Fibroblast of gingiva (primary cell): ENCODE measurements around the gene SLC10A7.

Experiments used
- DNase-seq: peaks from one replicate; pipeline ENCODE4 v3.0.0-alpha.2; 2011; ENCODE audit warnings: low read depth

SLC10A7 gene, protein sequence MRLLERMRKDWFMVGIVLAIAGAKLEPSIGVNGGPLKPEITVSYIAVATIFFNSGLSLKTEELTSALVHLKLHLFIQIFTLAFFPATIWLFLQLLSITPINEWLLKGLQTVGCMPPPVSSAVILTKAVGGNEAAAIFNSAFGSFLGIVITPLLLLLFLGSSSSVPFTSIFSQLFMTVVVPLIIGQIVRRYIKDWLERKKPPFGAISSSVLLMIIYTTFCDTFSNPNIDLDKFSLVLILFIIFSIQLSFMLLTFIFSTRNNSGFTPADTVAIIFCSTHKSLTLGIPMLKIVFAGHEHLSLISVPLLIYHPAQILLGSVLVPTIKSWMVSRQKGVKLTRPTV

GRCh38 chr4:146521541-146522097 lies at the start of gene SLC10A7:
TSS of gene SLC10A7 (minus strand) at chr4:146521940. CDS start at chr4:146521717, 223 bp downstream.
- peak; percentile 62 for DNase-seq

DNA sequence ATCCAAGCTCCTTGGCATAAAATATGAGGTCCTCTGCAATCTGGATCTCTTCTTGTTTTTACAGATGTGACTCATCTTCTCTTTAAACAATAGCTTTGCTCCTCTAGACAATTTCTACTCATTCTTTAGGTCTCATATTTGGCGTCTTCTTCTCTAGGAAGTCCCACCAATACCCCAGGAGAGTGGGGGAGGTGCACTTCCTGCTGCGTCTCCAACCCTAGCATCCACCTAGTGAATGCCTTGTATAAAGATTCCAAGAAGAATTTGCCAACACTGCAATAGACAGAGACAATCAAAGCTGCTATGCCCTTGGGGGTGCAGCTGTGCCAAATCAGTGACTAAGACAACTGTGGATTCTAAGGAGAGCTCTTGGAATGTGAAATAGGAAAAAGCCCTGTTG lies 45.7 kb upstream of the SLC10A7 start:
- DNase-seq = no peak

DNA sequence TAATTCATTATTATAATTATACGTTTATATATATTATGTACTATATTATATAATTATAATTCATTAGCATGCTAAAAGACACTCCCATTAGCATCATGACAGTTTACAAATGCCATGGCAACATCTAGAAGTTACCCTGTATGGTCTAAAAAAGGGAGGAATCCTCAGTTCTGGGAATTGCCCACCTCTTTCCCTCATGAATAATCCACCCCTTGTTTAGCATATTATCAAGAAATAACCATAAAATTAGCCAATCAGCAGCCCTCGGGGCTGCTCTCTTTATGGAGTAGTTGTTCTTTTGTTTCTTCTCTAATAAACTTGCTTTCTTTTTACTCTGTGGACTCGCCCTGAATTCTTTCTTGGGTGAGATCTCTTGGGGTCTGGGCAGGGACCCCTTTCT lies 42.8 kb upstream of the SLC10A7 start:
- no peak for DNase-seq

GRCh38 chr4:146550161-146550560 lies 28.4 kb upstream of the SLC10A7 start:
- DNase-seq = no peak

DNA sequence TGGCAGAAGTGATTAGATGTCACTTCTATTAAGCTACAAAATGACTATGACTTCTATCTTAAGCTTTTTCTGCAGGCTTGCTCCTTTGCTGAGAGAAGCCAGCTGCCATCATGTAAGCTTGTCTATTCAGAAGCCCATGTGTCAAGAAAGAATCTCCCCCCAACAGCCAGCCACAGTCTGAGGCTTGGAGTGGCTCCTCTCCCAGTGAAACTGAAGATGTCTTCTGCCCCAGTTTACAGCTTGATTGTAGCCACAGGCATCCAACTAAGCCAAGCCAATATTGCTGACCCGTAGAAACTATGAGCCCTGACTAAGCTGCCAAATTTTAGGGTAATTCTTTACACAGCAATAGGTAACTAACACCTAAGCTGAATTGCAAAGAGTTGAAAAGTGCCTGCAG lies 26.7 kb upstream of the SLC10A7 start:
- DNase-seq = no peak

GRCh38 chr4:146545102-146545501 lies 23.4 kb upstream of the SLC10A7 start:
- DNase-seq = no peak

- no peak for DNase-seq
These were observed 12.4 kb upstream of the SLC10A7 start for GRCh38 chr4:146534178-146534577.

DNA sequence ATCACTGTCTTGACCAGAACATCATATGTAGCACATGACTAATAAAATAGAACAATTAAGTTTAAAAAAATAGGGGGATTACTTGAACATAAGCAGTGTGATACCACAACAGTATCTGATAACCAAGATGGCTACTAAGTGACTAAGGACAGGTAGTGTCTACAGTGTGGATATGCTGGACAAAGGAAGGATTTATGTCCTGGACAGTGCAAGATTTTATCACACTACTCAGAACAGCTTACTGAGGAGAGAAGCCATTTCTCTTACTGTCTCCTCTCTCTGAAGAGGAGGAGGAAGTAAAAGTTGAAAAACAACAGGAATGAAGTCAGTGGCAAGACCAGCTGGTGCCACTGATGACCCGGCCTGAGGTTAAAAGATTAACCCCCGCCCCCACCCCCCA lies 4.0 kb upstream of the SLC10A7 start:
- no peak for DNase-seq

- DNase-seq = no peak
These were observed 2.9 kb upstream of the SLC10A7 start for GRCh38 chr4:146524663-146525062.

- no peak for DNase-seq
These were observed 1.1 kb upstream of the SLC10A7 start for GRCh38 chr4:146522869-146523205.

DNA sequence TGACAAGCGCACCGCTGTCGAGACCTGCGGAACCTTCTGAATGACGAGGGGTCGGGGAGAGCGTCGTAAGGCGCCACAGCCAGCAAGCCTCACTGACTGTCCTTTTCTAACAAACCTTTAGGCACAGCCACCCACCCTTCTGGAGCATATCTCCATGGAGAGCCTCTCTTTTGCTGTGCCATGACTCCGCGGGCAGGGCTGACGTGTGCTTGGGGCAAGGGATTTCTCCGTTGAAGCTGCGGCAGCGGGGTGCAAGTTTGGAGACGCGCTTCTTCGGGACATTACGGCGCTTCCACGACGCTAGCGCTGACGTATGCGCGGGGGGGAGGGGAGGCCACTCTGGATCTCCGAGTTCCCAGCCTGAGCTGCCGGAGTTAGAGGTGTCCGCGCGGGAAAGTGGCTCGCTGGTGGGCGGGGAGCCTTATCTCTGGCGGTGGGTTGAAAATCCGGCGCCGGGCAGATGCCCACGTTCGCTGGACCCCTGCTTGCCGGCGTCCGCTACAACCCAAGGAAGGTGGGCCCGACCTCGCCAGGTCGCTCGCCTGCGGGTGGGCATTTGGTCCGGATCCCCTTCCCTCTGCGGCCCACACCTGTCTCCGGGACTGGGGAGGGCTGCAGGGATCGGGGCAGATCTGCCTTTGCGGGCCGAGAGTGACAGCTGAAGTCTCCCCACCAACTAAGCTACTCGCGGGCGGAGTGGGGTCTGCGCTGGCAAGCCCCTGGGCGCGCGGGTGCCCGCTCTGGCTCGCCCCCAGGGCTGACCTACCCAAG lies 543 bp upstream of the SLC10A7 start:
- DNase-seq = peak; percentile 82

- DNase-seq = peak; percentile 53
These were observed 722 bp downstream of the SLC10A7 start for GRCh38 chr4:146520896-146521540.

GRCh38 chr4:146514651-146515357 lies 6.9 kb downstream of the SLC10A7 start:
- no peak for DNase-seq

GRCh38 chr4:146513548-146513947 lies 8.2 kb downstream of the SLC10A7 start:
- DNase-seq = no peak

DNA sequence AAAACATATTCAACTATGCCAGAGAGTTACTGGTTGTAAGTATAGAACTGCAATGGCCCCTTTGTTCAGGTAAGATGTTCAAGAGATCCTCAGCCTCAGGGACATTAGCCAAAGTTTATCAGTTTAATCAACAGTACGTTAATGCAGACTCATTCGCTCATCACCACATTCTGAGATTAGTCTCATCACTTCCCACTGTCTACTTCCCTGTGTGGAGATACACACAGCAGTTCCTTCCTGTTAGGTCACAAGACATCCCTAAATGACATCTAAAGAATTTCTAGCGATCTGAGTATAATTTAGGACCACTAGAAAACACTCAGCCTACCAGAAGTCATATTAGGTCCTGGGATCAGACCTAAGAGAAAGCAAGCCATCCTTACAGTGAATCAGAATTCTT lies 10.4 kb downstream of the SLC10A7 start:
- DNase-seq = no peak

- no peak for DNase-seq
These were observed 10.8 kb downstream of the SLC10A7 start for GRCh38 chr4:146510942-146511341.

GRCh38 chr4:146508229-146508939 lies 13.4 kb downstream of the SLC10A7 start:
- no peak for DNase-seq

DNA sequence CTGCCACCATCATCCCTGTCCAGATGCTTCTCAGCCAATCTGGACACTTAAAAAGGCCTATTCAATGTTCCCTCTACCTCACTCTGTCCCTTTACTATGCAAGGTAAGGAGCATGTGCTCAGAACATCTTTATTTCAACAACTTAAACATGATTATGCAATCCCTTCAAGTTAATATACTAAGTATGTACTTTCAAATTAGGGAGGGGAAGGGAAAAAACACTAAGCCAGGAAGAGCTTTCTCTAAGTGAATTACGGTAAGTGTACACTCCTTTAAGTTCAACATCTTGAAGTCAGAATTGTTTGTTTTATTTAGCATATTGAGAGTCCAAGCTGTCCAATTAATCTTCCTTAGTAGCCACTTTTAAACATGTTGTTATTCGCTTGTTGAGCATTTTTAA lies 14.1 kb downstream of the SLC10A7 start:
- DNase-seq = no peak

- no peak for DNase-seq
These were observed 15.5 kb downstream of the SLC10A7 start for GRCh38 chr4:146506272-146506671.

GRCh38 chr4:146500216-146500615 lies 21.5 kb downstream of the SLC10A7 start:
- DNase-seq = no peak

- DNase-seq = no peak
These were observed 23.4 kb downstream of the SLC10A7 start for GRCh38 chr4:146498291-146498690.
